GM18507 (cell line): ENCODE measurements around the gene SWAP70.
A peak's percentile ranks its signal among the peaks of the same experiment; 100 is the strongest.

Experiments
- DNase-seq: peaks from one replicate; pipeline ENCODE4 v3.0.0; 2011; ENCODE audit warnings: low read depth; ENCODE audit not compliant: insufficient read length; ENCODE audit errors: extremely low spot score
- FAIRE-seq: peaks from 2 replicates; lab custom pipeline; 2011; peaks lifted over from hg19 to GRCh38; lab: Jason Lieb, UNC

The SWAP70 gene

DNA sequence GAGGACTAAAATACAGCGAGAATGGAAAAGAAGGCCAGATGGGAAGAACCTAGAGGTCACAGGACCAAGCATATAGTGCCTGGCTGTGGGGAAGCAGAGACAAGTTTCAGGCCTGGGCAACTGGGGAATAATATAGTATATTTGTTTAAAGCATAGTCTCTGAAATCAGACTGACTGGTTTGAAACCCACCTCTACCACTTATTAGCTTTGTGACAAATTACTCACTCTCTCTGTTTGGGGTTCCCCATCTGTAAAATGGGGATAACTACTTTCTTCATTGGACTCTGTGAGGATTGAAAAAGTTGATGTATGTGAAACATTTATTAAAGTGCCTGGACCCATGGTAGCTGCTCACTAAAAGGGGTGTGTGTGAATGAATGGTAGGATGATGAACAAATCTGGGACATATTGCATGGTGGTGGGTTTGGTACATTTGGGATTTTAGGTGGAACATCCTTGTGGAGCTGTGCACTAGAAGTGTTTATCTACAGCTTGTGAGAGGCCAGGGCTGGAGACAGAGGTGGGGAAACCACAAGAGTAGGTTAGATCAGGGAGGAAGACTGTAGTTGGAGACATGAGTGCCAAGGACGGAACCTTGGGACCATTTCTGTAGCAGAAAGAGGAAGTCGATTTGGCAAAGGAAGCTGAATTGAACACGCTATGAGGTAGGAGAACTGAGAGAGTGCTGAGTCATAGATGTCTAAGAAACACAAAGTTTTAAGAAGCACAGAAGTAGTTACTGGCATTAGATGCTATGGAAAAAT, 52.6 kb downstream of the SWAP70 start:
- no peak for DNase-seq
- peak; percentile 88 for FAIRE-seq

DNA sequence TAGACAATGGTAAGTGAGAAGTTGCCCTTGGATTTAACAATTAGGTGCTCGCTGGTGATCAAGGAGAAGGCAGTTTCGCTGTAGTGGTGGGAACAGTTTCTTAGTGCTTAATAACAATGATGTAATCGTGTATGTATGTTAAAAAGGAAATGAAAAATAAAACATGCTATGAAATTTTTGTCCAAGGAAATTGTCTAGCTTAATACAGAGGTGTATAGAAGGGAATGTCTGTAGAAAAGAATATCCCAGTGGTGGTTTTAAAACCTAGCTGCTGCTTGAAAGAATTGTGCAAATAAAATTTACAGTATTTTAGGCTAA, 53.1 kb downstream of the SWAP70 start:
- DNase-seq: no peak
- no peak for FAIRE-seq

GRCh38 chr11:9717719-9718118, 53.8 kb downstream of the SWAP70 start:
- DNase-seq (no peak), FAIRE-seq (no peak)

DNA sequence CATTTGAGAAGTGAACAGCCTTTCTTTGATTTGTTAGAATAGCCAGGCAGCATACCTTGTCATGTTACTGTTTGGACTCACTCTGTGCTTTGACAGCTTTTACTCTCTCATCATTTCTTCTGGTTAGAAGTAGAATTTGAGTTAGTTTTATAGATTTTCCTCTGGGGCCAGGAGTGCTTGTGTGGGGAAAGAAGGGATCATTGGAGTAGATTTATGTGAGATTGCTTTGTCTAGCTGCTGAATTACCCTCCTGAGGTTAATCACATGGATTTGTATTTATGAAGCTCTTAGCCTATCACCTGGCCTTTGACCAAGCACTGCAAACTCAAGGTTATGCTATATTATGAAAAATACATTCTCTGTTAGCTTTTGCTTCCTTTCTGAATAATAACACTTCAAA, 54.3 kb downstream of the SWAP70 start:
- FAIRE-seq (peak; percentile 21), DNase-seq (no peak)

DNA sequence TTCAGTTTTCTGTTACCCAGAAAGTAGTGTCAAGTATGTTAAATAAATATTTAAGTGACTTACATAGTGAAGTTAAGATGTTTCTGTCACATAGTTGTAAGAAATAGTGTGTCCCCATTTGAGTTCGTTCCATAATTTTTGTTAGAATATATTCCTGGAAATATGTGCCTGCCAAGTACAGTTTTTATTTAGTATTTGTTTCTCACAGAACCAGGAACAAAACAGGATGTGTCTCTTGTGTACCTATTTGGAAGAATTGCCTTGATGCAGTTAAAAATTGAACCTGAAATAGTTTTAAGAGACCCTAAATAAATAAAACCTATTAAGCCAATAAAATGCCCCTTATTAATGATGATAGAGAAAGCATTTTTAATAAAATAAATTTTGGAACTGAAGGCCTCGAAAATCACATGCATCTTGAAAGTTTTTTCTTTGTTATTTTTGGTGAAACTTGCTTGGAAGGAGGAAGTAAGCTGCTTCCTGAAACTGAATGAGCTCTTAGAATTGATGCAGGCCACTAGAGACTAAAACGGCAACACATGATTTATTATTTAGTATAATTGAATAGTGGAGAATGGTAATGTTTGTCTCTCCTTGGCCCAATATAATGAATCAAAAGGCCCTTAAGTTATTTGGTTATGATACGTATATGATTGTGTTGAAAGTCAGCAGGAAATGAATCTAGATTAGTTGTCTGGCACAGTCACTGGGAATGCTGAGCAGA, 55.9 kb downstream of the SWAP70 start:
- FAIRE-seq (peak; percentile 56), DNase-seq (no peak)

DNA sequence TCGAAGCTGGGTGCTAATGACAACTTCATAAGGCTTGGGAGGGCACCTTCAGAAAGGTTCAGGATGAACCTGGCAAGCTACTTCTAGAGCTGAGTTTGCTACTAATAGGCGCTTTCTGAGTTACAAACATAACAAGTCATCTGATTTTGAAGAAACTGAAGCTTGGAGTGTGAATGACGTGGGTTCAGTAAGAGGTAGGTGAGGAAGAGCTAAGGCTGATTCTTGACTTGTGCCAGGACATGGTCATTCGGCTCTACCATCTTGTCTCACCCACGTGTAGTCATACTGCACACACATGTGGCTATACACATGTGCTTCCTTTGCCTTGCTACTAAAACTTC, 56.4 kb downstream of the SWAP70 start:
- FAIRE-seq: peak; percentile 49

DNA sequence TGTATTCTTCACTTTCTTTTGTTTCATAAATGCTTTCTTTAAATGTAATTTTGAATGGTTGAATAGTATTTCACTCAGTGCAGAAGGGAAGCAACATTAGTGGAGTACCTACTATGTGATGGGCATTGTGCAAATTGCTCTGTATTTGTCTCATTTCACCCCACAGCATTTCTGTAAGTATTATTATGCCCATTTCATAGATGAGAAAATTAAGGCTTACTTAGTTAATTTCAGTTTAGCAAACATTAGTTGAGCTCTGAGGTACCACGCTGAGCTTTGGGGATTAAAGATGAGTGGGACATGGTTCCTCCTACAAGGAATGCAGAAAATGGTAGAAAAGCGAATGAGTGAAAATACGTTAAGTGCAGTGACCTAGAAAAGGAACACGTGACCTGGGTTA, 58.1 kb downstream of the SWAP70 start:
- FAIRE-seq: no peak
- DNase-seq: no peak

More for the DNA sequence above, 56.4 kb downstream of the SWAP70 start:
- DNase-seq: no peak

GRCh38 chr11:9722893-9723292, 59.0 kb downstream of the SWAP70 start:
- DNase-seq: no peak
- no peak for FAIRE-seq

DNA sequence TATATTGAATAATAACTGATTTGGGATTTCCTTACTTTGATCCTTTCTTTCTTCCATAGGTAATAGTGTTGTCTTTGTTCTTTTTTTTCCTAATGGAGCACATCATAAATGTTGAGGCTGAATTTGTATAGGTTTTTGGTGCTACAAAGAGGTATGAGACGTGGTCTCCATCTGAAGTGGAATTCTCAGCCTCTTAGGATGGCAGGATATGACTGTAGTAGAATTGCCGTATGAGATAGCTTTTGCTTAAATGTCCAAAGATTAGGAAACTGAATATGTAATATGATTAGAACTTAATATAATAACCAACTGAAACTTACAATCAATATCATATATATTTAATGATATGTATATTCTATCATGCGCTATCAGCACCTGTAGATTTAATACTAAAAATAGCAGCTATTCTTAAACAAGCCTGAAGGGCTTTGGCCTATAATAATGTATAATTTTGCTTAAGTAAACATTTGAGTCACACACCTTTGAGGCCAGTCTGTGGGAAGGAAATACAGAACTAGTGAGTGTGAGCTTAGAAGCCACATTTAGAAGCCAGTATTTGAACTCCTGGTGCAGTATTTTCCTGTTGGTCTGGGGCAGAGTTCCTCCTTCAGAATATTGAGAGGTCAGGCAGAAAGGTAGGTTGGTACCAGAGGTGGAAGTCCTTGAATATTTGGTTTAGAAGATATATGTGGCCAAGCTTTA, 62.6 kb downstream of the SWAP70 start:
- DNase-seq: no peak
- FAIRE-seq: peak; percentile 64

- DNase-seq: no peak
- no peak for FAIRE-seq
Observed at GRCh38 chr11:9728058-9728457, 64.2 kb downstream of the SWAP70 start.

DNA sequence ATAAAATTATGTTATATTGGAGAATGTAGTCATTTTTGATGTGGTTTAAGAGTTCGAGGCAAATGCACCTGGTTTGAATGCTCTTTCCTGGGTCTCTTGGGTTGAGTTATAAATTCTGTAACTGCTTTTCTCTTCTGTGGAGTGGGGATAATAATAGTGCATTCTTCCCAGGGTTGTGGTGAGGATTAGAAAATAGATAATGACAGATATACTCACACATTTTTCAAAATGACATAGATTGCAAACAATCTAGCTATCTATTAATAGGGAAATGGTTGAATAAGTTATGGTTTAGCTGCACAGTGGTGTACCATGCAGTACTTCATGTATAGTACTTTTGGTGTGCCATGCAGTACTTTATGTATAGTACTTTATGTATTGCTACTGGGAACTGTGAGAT, 67.4 kb downstream of the SWAP70 start:
- FAIRE-seq: no peak

DNA sequence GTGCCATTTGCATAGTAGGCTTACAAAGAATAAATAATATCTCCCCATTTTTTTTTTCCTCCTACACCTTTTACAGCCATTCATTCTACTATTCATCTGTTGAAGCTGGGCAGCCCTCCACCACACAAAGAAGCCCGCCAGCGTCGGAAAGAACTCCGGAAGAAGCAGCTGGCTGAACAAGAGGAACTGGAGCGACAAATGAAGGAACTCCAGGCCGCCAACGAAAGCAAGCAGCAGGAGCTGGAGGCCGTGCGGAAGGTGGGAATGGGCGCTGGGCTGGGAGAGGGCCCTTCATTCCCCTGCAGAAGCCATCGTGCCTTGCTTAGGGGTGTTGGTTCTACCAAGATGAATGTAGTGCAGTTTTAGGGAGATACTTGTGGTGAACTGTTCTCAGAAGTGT, 68.6 kb downstream of the SWAP70 start:
- FAIRE-seq (no peak), DNase-seq (no peak)

More for the DNA sequence above, 67.4 kb downstream of the SWAP70 start:
- DNase-seq: no peak

GRCh38 chr11:9733212-9733611, 69.3 kb downstream of the SWAP70 start:
- DNase-seq (no peak), FAIRE-seq (no peak)

- no peak for FAIRE-seq
- no peak for DNase-seq
Observed at GRCh38 chr11:9735236-9735635, 71.4 kb downstream of the SWAP70 start.

GRCh38 chr11:9735919-9736318, 72.0 kb downstream of the SWAP70 start:
- FAIRE-seq: no peak
- no peak for DNase-seq

- FAIRE-seq: no peak
Observed at GRCh38 chr11:9736365-9736764, 72.5 kb downstream of the SWAP70 start.

DNA sequence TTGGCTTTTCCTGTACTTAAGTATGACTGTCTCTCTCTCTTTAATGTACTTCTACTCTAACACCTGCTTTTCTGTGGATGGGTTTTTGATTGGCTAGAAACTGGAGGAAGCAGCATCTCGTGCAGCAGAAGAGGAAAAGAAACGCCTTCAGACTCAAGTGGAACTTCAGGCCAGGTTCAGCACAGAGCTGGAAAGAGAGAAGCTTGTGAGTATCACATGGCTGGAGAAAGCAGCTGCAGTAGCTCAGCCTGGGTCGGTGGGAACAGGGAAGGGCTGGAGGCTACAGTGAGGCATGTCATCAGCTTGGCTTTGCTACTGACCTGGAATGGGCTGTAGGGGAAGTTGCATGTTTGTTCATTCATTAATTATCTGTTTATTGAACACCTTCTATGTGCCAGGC, 74.2 kb downstream of the SWAP70 start:
- FAIRE-seq: peak; percentile 69
- no peak for DNase-seq

More at GRCh38 chr11:9736365-9736764, 72.5 kb downstream of the SWAP70 start:
- no peak for DNase-seq

GRCh38 chr11:9738707-9739106, 74.8 kb downstream of the SWAP70 start:
- DNase-seq: no peak
- FAIRE-seq: no peak

DNA sequence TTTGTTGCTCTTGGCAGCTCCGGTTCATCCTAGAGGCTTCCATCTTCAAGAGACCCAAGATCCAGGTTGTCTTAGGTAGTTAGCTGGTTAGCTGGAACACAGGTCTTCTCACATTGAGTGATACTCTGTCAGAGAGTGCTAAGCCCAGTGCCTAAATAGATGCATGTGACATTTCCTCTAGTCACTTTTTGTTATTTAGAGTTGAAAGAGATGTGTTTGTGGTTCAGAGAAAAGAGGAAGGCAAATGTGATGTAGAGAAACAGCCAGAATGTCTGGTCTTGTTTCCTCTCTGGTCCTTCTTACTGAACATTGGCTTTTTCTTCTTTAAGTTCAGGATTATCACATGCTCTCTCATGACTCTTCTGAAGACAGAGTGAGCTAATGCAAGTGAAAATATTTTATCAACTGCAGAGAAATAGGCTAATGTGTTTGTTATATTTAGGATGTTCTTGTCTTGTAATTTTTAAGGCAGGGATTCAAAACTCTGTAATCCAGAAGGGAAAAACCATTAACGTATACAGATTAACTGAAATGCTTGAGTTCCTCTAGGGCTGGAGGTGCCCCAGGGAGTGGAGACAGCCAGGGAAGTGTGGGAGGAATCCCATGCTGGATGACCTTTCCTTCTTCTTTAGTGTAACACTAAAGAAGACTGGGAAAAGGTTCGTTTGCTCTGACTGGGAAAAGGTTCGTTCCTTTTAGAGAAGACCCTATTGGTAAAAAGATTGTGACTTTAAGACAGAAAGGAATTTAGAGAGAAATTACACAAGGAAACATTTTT, 75.4 kb downstream of the SWAP70 start:
- FAIRE-seq (peak; percentile 90), DNase-seq (no peak)
